Prostate gland (tissue), 2 donors: ENCODE measurements around the gene HDAC4. TPM values are rescaled to one million over a fixed set of nuclear protein-coding genes. Genes with fewer than 3 reads are reported as not detected.
A peak's percentile ranks its signal among the peaks of the same experiment; 100 is the strongest.

Source experiments
- DNase-seq: peaks from one replicate; pipeline ENCODE4 v3.0.0-alpha.2; 2019; ENCODE audit warnings: low spot score
- H3K27ac ChIP-seq, 2 donors: fragments of 200-600 bp; sonication (generic); 2 replicates each; pipeline ENCODE4 v1.5.1; 2017 to 2019
- H3K27me3 ChIP-seq: fragments of 200-600 bp; sonication (generic); replicated peaks from 2 replicates; pipeline ENCODE4 v1.5.1; 2019; ENCODE audit not compliant: insufficient read depth
- H3K36me3 ChIP-seq, 2 donors: fragments of 200-600 bp; sonication (generic); 1 replicate in 1 of 2; 2 replicates in 1 of 2; pipeline versions ENCODE4 v1.5.1 to v1.8.1; 2017 to 2019
- H3K4me1 ChIP-seq: fragments of 200-600 bp; sonication (generic); replicated peaks from 2 replicates; pipeline ENCODE4 v1.5.1; 2019
- H3K4me3 ChIP-seq, 2 donors: fragments of 200-600 bp; sonication (generic); 2 replicates each; pipeline ENCODE4 v1.5.1; 2017 to 2019
- H3K9me3 ChIP-seq: fragments of 200-600 bp; sonication (generic); 2 replicates; pipeline ENCODE4 v1.5.1; 2017
- POLR2A ChIP-seq: fragments of 450-650 bp; IDR thresholded peaks from one replicate; pipeline ENCODE4 v1.6.1; 2016; ENCODE audit warnings: antibody characterized with exemption, mild to moderate bottlenecking
- POLR2AphosphoS5 ChIP-seq: sonication (generic); formaldehyde crosslinking; IDR thresholded peaks from one replicate; pipeline ENCODE4 v1.6.1; 2017; ENCODE audit warnings: antibody characterized with exemption
- whole genome bisulfite sequencing: methylation state at CpG from one replicate; pipeline ENCODE4 v1.1.5; 2018; 5-methylcytosine and 5-hydroxymethylcytosine counted together
- intact Hi-C: fragments of 100-400 bp; cut with DNase I; formaldehyde crosslinking; loops from one replicate; pipeline ENCODE4 v1.14.2; 2022
- total RNA-seq, 2 donors: library from RNA; depleted of rRNA; stranded (reverse); fragments of >200 nt; gene quantifications; one replicate each; pipeline ENCODE4 v1.1.0, GENCODE V29; 2016
- TF ChIP-seq, protein P1 (sequence below), 4 experiments: fragments of 200-600 bp in 2 of 4; fragments of 450-650 bp in 2 of 4; sonication (generic) in 2 of 4; IDR thresholded peaks; 1 replicate in 3 of 4; 2 replicates in 1 of 4; pipeline ENCODE4 v1.5.1; 2016 to 2019; ENCODE audit warnings: antibody characterized with exemption in 4 of 4, mild to moderate bottlenecking in 2 of 4, moderate library complexity in 2 of 4

HDAC4 gene
- total RNA-seq, 2 donors from 2014 or later = 41.8 to 44.2 TPM

DNA sequence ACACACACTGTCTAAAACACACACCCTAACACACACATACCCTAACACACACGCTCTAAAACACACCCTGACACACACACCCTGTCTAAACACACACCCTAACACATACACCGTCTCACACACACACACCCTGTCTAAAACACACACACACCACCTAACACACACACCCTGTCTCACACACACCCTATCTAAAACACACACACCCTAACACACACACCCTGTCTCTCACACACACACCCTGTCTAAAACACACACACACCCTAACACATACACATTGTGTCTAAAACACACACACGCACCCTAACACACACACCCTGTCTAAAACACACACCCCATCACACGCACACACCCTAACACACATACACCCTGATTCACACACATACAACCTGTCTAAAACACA lies 54.1 kb downstream of the HDAC4 start:
- Histone ChIP-seq H3K27me3 (no peaks in the 10 kb centered on the region), H3K36me3 (no peaks in the 10 kb centered on the region), H3K27ac (peak overlapping the region in 1 of 2 donors; percentile 31), H3K9me3 (no peaks in the 10 kb centered on the region), H3K4me1 (peaks cover 27% of the 10 kb centered on the region), H3K4me3 (no peak overlapping the region)
- DNase-seq = no peak
- TF ChIP-seq POLR2AphosphoS5 (no peak), POLR2A (no peak)
- TF ChIP-seq, protein P1, sequence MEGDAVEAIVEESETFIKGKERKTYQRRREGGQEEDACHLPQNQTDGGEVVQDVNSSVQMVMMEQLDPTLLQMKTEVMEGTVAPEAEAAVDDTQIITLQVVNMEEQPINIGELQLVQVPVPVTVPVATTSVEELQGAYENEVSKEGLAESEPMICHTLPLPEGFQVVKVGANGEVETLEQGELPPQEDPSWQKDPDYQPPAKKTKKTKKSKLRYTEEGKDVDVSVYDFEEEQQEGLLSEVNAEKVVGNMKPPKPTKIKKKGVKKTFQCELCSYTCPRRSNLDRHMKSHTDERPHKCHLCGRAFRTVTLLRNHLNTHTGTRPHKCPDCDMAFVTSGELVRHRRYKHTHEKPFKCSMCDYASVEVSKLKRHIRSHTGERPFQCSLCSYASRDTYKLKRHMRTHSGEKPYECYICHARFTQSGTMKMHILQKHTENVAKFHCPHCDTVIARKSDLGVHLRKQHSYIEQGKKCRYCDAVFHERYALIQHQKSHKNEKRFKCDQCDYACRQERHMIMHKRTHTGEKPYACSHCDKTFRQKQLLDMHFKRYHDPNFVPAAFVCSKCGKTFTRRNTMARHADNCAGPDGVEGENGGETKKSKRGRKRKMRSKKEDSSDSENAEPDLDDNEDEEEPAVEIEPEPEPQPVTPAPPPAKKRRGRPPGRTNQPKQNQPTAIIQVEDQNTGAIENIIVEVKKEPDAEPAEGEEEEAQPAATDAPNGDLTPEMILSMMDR (IDR thresholded peaks at IDR 0.05) = no peak
- intact Hi-C loops = loop anchor here (5.0 kb wide), 1 partner anchor 34 kb away; no protein-coding TSS in a partner anchor
- WGBS = 86% methylated on average over 4 of the region's 4 CpGs

DNA sequence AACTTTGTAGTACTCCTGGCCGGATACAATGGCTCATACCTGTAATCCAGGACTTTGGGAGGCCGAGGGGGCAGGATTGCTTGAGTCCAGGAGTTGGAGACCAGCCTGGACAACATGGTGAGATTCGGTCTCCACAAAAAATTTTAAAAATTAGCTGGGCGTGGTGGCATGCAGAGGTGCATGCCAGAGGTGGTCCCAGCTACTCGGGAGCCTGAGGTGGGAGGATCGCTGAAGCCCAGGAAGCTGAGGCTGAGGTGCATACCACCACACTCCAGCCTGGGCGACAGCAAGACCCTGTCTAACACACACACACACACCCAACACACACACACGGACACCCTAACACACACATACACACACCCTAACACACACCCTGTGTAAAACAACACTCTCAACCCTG lies 55.6 kb downstream of the HDAC4 start:
- no peak for DNase-seq
- WGBS = 93% methylated on average over 8 of the region's 8 CpGs
- H3K4me1 ChIP-seq = peaks cover 27% of the 10 kb centered on the region
- H3K9me3 ChIP-seq = no peaks in the 10 kb centered on the region
- intact Hi-C loops = loop anchor here (5.0 kb wide), 1 partner anchor 33 kb away; no protein-coding TSS in a partner anchor
- no peaks in the 10 kb centered on the region for H3K27me3 ChIP-seq
- no peak overlapping the region for H3K4me3 ChIP-seq
- no peak overlapping the region for H3K27ac ChIP-seq
- TF ChIP-seq POLR2AphosphoS5 (no peak), POLR2A (no peak)
- TF ChIP-seq, protein P1 (IDR thresholded peaks at IDR 0.05) = no peak
- no peaks in the 10 kb centered on the region for H3K36me3 ChIP-seq

DNA sequence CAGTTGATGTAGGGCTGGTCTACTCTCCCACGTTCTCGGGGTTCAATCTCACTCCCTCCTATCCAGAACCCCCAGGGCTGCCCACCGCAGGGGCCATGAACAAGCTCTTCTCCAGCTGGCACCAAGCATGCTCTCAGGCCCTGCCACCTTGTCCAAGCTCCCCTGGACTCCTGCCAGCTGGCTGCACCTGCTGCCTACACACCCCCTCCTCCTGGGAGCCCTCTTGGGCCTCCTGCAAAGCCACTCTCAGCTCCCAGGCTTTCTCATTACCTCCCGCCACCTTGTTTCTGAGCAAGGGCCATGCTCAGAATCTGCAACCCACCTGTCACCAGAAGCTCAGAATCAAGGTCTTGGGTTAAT lies 56.0 kb downstream of the HDAC4 start:
- no peak for DNase-seq
- Histone ChIP-seq H3K36me3 (no peaks in the 10 kb centered on the region), H3K27me3 (no peaks in the 10 kb centered on the region), H3K27ac (no peak overlapping the region), H3K9me3 (no peaks in the 10 kb centered on the region), H3K4me3 (no peak overlapping the region), H3K4me1 (peaks cover 25% of the 10 kb centered on the region)
- WGBS = 86% methylated on average over 4 of the region's 4 CpGs
- intact Hi-C loops = loop anchor here (5.0 kb wide), 1 partner anchor 33 kb away; no protein-coding TSS in a partner anchor
- TF ChIP-seq, protein P1 (IDR thresholded peaks at IDR 0.05) = no peak
- TF ChIP-seq POLR2A = no peak
- no peak for TF ChIP-seq POLR2AphosphoS5

DNA sequence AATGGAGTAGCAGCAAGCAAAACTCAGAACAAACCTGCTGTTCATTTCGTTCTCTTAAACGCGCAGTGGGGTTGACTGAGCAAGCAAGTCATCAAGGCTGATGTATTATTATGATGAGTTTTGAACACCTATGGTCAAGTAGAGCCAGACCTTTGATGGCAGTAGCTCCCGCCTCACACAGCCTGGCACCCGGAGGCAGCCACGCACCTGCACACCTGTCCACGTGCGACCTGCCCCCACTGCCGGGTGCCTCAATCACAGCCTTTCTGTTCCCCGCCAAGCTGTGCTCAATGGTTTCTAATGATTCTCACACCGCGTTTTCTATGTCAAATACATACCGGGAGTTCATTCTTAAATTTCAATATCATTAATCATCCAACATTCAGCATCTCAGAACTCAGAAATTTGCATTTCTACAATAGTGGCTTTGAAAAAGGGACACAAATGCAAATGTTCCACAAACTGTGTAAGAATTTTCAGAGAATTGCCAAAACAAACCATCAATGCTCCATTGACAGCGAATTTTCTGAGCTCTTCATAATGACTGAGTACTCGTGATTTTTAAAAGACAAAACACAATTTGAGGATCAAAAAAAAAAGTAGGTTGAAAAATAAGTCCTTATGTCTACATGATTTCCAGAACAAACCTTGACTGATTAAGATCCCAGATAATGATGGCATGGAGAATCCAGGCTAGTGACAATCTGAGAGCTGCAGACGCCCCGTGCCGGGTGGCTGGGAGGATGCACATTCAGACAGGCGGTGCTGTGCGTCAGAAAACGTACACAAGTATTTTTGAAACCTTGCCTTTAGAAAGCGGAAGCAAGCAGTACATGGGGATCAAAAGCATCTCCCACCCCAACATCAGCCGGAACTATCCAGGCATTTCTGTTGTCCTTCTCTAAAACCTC lies 56.6 kb downstream of the HDAC4 start:
- DNase-seq = no peak
- H3K4me1 ChIP-seq = peaks cover 18% of the 10 kb centered on the region
- H3K27ac ChIP-seq = no peak overlapping the region
- no peak overlapping the region for H3K4me3 ChIP-seq
- TF ChIP-seq POLR2A (no peak), POLR2AphosphoS5 (no peak)
- TF ChIP-seq, protein P1 (IDR thresholded peaks at IDR 0.05) = no peak
- 88% methylated on average over 23 of the region's 23 CpGs for WGBS
- no peaks in the 10 kb centered on the region for H3K36me3 ChIP-seq
- intact Hi-C loops = no loop called here
- no peaks in the 10 kb centered on the region for H3K27me3 ChIP-seq
- H3K9me3 ChIP-seq = no peaks in the 10 kb centered on the region

DNA sequence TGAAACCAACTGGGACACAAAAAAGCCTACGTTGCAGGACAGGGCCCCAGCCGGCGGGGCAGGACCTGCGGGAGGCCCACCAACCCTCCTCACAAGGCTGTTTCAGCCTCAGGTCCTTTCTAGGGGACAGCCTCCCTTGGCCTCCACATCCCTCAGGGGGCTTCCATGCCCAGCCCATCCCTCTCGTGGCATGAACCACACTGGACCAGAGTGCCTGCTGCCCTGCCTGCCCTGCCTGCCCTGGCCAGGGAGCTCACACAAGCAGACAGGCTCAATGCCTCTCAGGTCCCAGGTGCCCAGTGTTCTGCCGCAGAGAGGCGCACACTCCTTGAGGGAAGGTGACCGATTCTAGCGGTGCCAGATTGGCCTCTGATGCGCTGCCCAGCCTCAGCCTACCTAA lies 57.4 kb downstream of the HDAC4 start:
- intact Hi-C loops = no loop called here
- no peaks in the 10 kb centered on the region for H3K9me3 ChIP-seq
- 92% methylated on average over 10 of the region's 10 CpGs for WGBS
- no peaks in the 10 kb centered on the region for H3K27me3 ChIP-seq
- no peak overlapping the region for H3K27ac ChIP-seq
- TF ChIP-seq POLR2AphosphoS5 = no peak
- TF ChIP-seq, protein P1 (IDR thresholded peaks at IDR 0.05) = no peak
- no peak for DNase-seq
- no peak overlapping the region for H3K4me3 ChIP-seq
- no peaks in the 10 kb centered on the region for H3K36me3 ChIP-seq
- H3K4me1 ChIP-seq = peaks cover 13% of the 10 kb centered on the region
